T-helper 9 cell (primary cell): ENCODE data around the gene MGAT3.

ENCODE experiments used
- DNase-seq: peaks from one replicate; pipeline ENCODE4 v3.0.0-alpha.2; 2020

MGAT3 gene

GRCh38 chr22:39429916-39430575 lies 26.8 kb upstream of the MGAT3 start:
- no peak for DNase-seq

GRCh38 chr22:39430576-39431150 lies 26.1 kb upstream of the MGAT3 start:
- no peak for DNase-seq

GRCh38 chr22:39431216-39431801 lies 25.5 kb upstream of the MGAT3 start:
- DNase-seq, result no peak

GRCh38 chr22:39431821-39432251 lies 25.0 kb upstream of the MGAT3 start:
- DNase-seq, result no peak

- no peak for DNase-seq
Observed at GRCh38 chr22:39432361-39432811, 24.4 kb upstream of the MGAT3 start.

GRCh38 chr22:39433476-39434242 lies 23.2 kb upstream of the MGAT3 start:
- no peak for DNase-seq

DNA sequence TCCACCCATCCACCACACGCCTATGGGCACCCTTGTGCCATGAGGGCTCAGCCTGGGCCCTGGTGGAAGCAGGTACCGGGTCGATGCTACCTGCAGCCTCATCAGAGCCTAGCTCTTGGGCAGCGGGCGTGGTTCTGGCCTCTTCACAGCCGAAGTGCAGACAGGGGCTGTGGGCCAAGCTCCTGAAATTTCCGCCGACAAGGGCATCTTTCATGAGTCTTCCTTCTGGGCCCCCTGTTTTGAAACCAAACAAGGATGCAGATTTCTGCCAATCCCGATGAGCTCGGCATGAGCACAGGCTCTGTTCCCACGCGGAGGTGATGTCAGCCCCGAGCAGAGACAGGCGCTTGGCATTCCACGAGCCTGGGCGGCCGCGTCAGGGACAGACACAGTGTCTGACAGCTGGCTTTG lies 22.6 kb upstream of the MGAT3 start:
- no peak for DNase-seq

DNA sequence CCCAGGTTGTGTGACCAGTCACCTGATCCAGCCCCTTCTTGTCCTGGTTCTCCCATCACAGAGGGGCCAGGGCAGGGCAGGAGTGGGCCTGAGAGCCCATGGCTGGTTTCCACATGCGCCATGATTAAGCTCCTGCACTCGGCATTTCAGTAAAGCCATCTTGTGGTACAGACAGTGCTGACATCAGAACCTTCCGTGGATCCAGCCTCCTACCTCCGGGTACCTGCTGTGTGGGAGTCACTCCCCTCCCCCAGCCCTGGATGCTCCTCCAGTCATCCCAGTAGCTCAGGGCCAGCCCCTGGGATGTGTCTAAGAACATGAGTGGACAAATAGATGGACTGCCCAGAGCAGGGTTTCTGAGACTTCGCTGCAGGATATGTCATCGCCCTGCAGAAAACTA lies 22.1 kb upstream of the MGAT3 start:
- DNase-seq, result no peak

GRCh38 chr22:39435616-39436015 lies 21.2 kb upstream of the MGAT3 start:
- no peak for DNase-seq

GRCh38 chr22:39437791-39438704 lies 18.8 kb upstream of the MGAT3 start:
- no peak for DNase-seq

GRCh38 chr22:39439170-39439569 lies 17.6 kb upstream of the MGAT3 start:
- DNase-seq, result no peak

- DNase-seq, result no peak
Observed at GRCh38 chr22:39443398-39443797, 13.4 kb upstream of the MGAT3 start.

DNA sequence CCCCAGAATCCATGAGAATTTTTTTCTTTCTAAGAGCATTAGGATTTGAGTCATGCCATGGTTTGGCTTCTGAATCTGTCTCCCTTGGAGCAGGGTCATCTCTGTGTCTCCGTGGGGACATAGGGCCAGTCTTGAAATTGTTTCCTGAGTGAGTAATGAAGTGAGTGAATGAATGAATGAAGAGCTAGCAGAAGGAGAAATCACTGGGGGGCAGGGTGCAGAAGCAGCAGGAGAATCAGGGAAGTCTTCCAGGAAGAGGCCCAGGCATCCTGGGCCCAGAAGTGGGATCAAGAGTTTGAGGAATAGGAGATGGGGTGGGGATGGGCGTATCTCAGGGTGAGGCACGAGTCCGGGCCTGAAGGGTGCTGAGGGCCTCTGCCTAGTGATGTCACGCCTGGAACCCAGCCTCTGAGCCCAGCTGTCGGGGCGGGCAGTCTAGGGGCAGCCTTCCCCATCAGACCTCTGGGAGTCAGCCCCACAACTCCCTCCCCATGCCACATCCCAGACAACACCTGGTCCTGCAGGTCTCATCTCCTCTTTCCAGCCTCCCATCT lies 12.5 kb upstream of the MGAT3 start:
- no peak for DNase-seq

- no peak for DNase-seq
Observed at GRCh38 chr22:39444937-39445465, 11.8 kb upstream of the MGAT3 start.

DNA sequence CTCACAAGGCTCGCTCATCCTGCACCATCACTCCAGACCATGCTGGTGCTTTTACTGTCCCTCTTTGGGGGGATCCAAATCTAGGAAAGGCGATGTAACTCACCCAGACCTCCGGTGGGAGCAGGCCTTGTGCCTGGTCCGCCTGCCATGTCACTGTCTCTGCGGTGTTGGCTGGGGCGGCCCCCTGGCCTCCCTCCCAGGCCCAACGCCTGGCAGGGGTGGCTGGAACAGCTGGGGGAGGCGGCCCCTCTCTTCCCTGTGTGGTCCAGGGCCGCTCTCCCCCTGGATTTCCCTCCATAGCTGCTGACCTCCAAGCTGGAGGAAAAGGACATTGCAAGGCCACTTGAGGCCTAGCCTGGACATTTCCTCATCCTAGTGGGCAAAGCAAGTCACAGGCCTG lies 11.1 kb upstream of the MGAT3 start:
- DNase-seq, result no peak

GRCh38 chr22:39446239-39446721 lies 10.5 kb upstream of the MGAT3 start:
- no peak for DNase-seq

- DNase-seq, result no peak
Observed at GRCh38 chr22:39448205-39449054, 8.4 kb upstream of the MGAT3 start.

DNA sequence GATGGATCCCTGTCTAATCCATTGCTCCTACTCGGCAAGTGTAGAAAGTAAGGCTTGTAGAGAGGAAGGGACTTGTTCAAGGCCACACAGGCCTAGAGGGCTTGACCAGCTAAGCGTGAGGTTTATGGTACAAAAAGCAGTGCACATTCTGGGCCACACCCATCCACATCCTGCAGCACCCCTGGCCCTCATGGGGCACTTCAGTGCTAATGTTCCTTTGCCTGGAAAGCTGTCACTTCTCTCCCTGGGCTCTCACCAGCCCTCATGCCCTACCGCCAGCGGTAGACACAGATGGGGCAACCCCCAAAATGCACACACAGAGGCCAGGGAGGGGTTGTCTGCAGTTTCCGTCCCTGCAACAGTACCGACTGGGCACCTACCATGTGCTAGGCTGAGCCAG lies 7.1 kb upstream of the MGAT3 start:
- no peak for DNase-seq

- DNase-seq, result no peak
Observed at GRCh38 chr22:39450258-39450955, 6.4 kb upstream of the MGAT3 start.

GRCh38 chr22:39452740-39453040 lies 4.1 kb upstream of the MGAT3 start:
- DNase-seq, result no peak
